GM12873 (cell line): ENCODE data around the gene DLX3.

Experiments
- TF ChIP-seq, protein P1 (sequence below): IDR thresholded peaks from 2 replicates; pipeline ENCODE4 v1.5.1; 2012; ENCODE audit warnings: low read depth, mild to moderate bottlenecking, moderate library complexity, low read length, control low read depth; ENCODE audit not compliant: insufficient read depth; ENCODE audit errors: missing control alignments

Gene DLX3

DNA sequence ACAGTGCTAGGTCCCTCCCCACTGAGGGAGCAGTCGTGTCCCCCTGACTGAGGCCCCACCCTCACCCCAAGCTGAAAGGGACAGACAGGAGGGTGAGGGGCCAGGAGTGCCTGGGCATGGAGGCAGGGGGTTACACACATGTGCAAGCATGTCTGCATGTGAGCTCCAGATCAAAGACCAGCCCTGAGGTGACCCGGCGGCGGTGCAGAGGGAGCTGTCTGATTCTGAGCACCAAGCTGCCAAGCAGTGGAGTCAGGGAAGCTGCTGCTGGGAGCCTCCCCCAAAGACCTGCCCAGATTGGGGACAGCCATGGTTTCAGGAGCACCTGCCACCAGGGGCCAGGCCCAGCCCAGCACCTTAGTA lies 5.5 kb downstream of the DLX3 start:
- TF ChIP-seq, protein P1, sequence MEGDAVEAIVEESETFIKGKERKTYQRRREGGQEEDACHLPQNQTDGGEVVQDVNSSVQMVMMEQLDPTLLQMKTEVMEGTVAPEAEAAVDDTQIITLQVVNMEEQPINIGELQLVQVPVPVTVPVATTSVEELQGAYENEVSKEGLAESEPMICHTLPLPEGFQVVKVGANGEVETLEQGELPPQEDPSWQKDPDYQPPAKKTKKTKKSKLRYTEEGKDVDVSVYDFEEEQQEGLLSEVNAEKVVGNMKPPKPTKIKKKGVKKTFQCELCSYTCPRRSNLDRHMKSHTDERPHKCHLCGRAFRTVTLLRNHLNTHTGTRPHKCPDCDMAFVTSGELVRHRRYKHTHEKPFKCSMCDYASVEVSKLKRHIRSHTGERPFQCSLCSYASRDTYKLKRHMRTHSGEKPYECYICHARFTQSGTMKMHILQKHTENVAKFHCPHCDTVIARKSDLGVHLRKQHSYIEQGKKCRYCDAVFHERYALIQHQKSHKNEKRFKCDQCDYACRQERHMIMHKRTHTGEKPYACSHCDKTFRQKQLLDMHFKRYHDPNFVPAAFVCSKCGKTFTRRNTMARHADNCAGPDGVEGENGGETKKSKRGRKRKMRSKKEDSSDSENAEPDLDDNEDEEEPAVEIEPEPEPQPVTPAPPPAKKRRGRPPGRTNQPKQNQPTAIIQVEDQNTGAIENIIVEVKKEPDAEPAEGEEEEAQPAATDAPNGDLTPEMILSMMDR = no peak

DNA sequence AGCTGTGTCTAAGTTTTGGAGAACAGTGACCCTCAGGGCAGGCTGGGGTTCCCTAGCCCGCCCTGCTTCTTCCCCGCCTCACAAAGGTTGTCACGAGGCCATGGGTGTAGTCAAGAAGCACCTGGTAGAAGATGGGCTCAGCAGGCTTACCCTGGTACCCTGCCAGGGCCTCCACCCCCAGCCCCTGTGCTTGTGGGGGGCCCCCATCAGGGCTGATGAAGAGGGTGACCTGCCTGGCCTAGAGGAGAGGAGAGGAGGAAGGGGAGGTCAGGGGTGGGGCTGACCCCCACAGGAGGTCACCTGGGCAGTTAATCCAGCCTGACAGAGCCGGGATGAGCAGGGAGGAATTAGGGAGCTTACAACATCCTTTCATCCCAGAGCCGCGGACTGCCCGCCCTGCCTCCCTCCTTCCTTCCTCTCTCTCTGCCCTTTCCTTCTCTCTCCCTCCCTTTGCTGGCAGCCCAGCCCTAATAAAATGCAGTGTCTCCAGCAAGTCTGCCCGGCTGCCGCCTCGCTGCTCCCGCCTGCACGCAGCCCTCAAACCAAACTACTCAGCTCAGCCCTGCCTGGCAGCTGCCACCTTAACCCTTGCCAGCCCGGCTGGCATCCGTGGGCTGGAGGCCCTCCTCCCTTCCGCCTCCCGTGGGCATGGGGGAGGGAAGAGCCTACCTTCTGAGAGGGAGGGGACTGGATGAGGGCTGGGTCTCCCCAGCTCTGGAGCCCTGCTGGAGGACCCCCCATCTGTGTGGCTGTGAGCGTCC lies 7.2 kb downstream of the DLX3 start:
- TF ChIP-seq, protein P1 = no peak

DNA sequence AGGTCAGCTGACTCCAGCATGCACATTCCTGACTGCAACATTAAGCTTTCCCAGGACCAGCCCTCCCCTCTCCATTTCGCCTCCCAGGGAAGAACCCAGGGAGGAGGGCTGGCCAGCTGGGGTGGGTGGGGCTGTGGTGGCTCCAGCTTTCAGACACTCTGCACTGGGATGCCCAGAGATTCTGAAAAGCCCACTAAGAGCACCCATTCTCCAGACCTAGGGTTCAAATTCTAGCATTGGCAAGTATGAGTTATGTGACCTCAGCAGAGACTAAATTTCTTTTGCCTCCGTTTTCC lies 7.8 kb downstream of the DLX3 start:
- TF ChIP-seq, protein P1 = no peak

DNA sequence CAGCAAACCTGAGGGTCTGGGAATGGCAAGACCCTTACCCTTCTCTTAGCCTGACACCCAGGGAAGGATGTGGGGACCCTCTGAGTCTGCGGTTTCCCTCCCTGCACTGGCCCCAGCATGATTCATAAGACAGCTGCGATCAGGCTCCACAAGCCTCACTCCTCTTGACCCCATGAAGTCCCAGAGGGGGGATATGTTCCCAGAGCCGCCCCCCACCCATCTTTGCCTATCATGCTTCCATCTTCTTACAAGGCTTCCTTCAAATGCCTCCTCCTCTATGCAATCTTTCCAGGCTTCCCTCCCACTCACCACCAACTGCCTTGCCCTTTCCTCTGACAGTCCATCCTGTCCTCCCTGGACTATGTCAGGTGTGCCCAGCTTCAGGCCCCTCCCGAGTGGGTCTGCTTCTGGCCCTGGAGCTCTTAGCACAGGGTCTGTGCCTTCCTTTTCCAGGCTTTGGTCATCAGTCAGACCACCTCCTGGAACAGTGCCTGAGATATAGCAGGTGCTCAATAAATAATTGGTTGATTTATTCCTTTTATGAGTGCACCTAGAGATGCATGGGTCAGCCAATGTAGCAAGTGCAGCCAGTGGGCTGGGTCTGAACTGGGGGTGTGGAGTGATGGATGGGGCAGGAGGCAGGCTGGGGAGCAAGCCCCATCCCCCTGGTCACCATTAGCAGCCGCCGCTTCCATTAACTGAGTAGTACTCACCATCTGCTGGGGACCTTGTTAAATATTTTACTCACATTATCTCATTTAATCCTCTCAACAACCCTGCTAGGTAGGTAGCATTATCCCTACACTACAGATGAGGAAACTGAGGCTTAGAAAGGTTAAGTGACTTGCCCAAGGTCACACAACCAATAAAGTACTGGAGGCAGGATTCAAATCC lies 8.4 kb downstream of the DLX3 start:
- TF ChIP-seq, protein P1 = no peak

DNA sequence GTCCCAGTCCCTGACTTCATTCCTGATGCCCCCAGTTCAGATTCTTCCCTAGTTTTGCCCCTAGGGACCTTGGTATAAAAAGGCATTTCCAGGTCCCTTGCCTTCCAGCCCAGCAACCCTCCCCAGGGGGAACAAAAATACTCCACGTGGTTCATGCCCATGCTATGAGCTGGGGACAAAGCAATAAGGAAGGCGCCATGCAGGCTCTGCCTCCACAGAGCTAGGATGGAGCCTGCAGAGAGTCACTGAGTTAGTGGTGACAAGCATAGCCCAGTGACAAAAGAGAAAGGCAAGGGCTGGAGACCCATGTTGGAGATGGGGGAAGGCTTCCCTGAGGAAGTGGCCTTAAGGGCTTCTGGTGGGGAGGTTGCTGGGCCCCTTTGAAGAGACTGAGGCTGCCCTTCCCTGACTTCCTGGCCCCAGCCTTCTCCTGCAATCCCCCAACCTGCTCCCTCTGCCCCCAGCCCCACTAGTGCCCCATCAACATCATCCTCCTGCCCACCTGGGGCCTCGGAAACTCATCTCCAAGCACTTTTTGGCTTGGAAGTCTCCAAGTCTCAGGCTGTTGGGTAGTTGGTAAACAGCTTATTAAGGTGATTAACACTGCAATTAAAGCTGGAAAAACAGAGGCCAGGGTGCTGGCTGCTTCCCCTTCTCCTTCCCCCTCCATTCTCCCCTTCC lies 9.6 kb downstream of the DLX3 start:
- TF ChIP-seq, protein P1 = no peak

DNA sequence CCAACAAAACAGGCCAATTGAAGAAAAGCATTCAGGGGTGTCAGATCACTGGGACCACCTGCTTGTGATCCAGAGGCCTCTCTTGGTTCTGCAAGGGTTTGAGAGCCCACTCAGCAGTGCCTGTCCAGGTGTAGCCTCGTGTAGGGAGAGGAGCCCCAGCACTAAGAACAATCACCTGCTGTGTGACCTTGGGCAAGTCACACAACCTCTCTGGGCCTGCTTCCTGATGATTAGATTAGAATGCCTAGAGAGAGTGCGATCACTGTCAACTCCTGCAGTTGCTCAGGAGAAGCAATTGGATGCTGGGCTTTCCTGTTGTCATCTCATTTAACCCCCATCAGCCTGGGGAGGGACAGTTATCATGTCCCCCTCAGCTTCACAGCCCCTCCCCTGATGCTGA lies 10.2 kb downstream of the DLX3 start:
- TF ChIP-seq, protein P1 = no peak

DNA sequence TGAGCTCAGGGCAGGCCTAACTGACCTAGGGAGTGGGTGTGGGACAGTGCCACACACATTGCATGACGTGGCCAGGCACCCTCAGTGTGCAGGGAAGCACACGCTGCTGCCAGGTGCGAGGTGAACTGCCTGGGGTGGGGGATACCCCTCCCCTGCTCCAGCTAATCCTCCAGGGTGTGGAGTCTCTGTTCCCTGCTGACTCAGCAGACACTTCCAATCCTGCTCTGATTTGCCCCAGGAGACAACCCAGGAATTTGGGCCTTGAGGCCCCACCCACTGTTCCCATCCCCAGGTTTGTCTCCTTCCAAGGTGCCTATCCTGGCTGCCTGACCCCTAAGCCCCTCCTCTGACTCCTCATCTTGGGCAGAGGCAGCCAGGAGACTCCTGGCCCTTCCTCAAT lies 10.7 kb downstream of the DLX3 start:
- TF ChIP-seq, protein P1 = no peak
